ENCODE measurements around the gene WDFY3.
"Not testable (repeated sequence)": the region's sequence is repeated elsewhere in the genome, so short reads cannot be mapped to it uniquely, and the experiment has no call there.

WDFY3 gene

DNA sequence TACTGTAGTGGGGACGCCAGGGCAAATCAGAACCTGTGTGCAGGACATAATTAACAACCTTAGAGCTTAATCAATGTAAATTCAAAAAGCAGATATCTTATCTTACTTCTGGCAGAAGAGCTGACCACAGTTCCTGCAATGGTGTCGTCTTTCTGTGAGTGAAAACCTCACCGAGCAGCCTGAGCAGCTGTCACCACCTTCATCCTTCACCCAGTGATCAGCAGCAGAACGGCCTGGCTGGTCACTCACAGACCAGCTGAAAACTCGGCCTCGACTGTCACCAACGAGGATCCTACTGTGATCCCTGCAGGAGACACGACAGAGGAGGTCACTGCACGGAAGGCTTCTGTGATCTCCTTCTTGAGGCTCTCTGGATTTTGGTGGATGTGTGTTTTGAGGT is 289.4 kb downstream of the WDFY3 start:
- Mint-ChIP-seq H3K4me1 (peaks cover 14% of the 10 kb centered on the region), H3K9me3 (no peaks in the 10 kb centered on the region), H3K36me3 (no peaks in the 10 kb centered on the region), H3K27me3 (peaks cover 4% of the 10 kb centered on the region), H3K4me3 (no peak overlapping the region), H3K27ac (no peak overlapping the region)
- CTCF ChIA-PET = no interaction called here
- no peak for DNase-seq

DNA sequence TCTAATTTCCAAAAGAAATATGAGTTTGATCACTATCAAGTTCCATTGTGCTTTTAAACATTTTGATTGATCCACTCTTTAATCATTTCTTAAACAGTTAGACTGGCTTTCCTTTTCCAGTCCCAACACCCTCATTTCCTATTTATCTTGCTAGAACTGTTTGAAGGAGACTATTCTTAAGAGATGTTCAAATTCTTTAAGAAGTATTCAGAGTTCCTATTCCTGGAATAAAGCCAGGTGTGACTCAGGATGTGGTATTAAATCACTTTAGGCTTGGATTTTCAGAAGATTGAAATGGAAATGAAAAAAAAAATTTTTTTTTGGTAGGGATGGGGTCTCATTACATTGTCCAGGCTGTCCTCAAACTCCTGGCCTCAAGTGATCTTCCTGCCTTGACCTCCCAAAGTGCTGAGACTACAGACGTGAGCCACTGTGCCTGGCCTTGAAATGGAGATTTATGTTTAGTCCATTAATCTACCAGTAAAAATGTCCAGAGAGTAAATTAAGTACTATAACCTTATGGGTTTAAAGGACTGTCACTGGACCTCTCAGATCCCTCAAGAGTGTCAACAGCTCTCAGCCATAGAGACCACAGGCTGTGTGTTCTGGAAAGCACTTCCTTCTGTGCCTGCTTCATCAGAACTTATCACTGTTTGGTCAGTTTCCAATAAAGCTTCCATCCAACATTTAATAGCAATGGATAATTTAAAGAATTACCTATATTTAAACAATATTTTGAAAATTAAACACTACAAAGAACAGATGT is 292.8 kb downstream of the WDFY3 start:
- H3K4me3 Mint-ChIP-seq = no peak overlapping the region
- no peaks in the 10 kb centered on the region for H3K27me3 Mint-ChIP-seq
- no peak for DNase-seq
- no peaks in the 10 kb centered on the region for H3K9me3 Mint-ChIP-seq
- no peaks in the 10 kb centered on the region for H3K4me1 Mint-ChIP-seq
- no peaks in the 10 kb centered on the region for H3K36me3 Mint-ChIP-seq
- CTCF ChIA-PET = interaction anchor here (1.3 kb wide), 1 partner anchor 95 kb away, joined by 3 read pairs; no protein-coding TSS in a partner anchor
- no peak overlapping the region for H3K27ac Mint-ChIP-seq

DNA sequence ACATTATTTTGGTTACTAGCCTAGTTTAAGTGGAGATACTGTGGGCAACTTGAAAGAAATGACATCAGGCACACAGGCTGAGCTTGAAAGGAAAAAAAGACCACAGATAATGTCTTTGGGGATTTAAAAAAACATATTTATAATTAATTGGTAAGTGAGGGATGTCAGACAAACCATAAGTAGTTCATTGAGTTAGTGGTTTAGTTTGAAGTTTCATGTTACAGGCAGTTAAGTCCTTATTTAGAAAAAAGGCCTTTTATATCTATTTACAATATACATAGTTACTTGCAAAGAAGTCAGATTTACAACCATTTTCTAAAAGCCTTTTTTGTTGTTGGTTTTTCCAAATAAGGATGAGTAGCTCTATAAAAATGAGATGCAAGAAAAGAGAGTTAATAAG is 294.3 kb downstream of the WDFY3 start:
- no peak overlapping the region for H3K4me3 Mint-ChIP-seq
- H3K27ac Mint-ChIP-seq = no peak overlapping the region
- H3K9me3 Mint-ChIP-seq = no peaks in the 10 kb centered on the region
- H3K27me3 Mint-ChIP-seq = no peaks in the 10 kb centered on the region
- CTCF ChIA-PET = no interaction called here
- no peak for DNase-seq
- H3K4me1 Mint-ChIP-seq = no peaks in the 10 kb centered on the region
- no peaks in the 10 kb centered on the region for H3K36me3 Mint-ChIP-seq

DNA sequence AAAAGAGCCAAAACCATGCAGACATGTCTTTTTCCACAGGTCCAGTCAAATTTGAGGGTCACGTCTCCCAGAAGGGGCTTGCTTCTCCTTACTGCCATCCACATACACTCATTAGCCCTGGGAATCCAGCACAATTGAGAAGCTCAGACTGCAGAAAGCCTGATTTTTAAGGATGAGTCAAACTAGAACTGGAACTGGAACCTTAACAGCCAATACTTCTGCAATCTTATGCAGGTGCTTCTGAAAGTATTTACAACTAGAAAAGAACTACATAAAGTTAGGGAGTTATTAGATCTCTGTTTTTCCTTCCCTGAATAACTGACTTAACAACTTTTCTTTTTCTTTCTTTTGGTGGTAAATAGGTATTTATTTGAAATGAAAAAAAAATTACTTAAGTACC is 297.3 kb downstream of the WDFY3 start:
- H3K9me3 Mint-ChIP-seq = no peaks in the 10 kb centered on the region
- H3K36me3 Mint-ChIP-seq = no peaks in the 10 kb centered on the region
- DNase-seq = no peak
- H3K27ac Mint-ChIP-seq = no peak overlapping the region
- CTCF ChIA-PET = no interaction called here
- no peak overlapping the region for H3K4me3 Mint-ChIP-seq
- no peaks in the 10 kb centered on the region for H3K4me1 Mint-ChIP-seq
- no peaks in the 10 kb centered on the region for H3K27me3 Mint-ChIP-seq

DNA sequence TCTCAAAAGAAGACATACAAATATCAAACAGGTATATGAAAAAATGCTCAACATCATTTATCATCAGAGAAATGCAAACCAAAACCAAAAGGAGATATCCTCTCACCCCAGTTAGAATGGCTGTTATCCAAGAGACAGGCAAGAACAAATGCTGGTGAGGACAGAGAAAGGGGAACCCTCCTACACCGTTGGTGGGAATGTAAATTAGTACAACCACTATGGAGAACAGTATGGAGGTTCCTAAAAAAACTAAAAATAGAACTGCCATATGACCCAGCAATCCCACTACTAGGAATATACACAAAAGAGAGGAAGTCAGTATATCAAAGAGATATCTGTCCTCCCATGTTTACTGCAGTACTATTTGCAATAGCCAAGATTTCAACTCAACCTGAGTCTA is 300.1 kb downstream of the WDFY3 start:
- Mint-ChIP-seq H3K27me3 (no peaks in the 10 kb centered on the region), H3K36me3 (no peaks in the 10 kb centered on the region), H3K4me1 (no peaks in the 10 kb centered on the region), H3K27ac (no peak overlapping the region), H3K9me3 (no peaks in the 10 kb centered on the region), H3K4me3 (no peak overlapping the region)
- no peak for DNase-seq
- CTCF ChIA-PET = no interaction called here

DNA sequence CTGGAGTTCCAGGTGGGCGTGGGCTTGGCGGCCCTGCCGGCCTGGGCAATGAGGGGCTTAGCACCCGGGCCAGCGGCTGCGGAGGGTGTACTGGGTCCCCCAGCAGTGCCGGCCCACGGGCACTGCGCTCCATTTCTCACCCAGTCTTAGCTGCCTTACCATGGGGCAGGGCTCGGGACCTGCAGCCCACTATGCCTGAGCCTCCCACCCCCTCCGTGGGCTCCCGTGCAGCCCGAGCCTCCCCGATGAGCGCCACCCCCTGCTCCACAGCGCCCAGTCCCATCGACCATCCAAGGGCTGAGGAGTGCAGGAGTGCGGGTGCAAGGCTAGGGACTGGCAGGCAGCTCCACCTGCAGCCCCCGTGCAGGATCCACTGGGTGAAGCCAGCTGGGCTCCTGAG is 301.7 kb downstream of the WDFY3 start:
- DNase-seq, H3K27ac Mint-ChIP-seq, CTCF ChIA-PET, H3K36me3 Mint-ChIP-seq, H3K9me3 Mint-ChIP-seq, H3K27me3 Mint-ChIP-seq, H3K4me3 Mint-ChIP-seq, H3K4me1 Mint-ChIP-seq: not testable (repeated sequence)

DNA sequence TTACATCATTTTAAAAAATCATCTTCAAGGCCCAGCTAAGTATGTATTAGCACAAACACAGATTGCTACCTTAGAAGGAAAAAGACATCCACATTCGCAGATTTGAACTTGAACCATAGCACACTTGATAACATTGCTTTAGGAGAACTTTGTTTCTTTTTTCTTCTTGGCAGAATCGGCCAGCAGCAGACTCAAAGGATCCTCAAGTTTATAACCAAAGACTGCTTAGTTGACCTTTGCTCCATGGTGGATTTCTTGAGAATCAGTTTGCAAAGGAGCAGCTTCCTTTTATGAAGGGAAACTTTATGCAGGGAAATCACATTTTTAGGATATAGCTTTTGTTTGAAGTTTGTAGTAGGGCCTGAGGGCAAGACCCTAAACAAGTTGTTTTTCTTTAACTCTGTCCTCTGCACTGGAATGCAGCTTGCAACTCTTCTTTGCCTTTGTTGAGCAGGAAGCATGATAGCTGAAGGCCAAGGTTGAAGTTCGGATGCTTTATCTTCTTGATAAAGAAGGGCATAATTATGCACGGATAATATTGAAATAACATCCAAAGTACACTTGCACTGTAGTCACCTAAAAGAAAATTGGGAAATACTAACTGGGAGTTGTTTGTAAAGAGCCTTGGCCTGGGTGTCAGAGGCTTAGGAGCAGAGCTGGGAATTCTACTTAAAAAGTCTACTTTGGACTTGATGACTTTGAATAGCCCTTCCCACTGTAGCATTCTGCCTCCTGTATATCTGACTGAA is 305.1 kb downstream of the WDFY3 start:
- DNase-seq = no peak
- no peaks in the 10 kb centered on the region for H3K27me3 Mint-ChIP-seq
- H3K4me1 Mint-ChIP-seq = no peaks in the 10 kb centered on the region
- H3K36me3 Mint-ChIP-seq = no peaks in the 10 kb centered on the region
- H3K27ac Mint-ChIP-seq = no peak overlapping the region
- no peak overlapping the region for H3K4me3 Mint-ChIP-seq
- H3K9me3 Mint-ChIP-seq = peaks cover 7% of the 10 kb centered on the region
- CTCF ChIA-PET = no interaction called here

DNA sequence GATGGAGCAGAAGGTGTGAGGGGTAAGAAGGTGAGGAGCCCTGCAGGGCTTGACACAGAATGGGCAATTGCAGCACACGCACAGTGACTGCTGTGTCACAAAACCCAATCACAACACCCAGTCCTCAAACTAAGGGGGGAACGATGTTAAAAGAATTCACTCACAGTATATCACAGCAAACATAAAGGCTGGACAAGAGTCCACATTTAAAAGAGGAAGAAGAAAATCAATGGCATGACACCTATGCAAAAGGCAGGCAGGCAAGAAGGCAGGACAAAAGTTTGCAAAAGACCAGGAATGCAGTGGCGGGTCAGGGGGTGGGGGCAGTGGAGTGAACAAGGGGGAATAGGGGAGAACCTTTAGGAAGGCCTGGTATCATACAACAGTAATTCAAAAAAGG is 305.9 kb downstream of the WDFY3 start:
- H3K4me1 Mint-ChIP-seq = no peaks in the 10 kb centered on the region
- H3K9me3 Mint-ChIP-seq = peaks cover 8% of the 10 kb centered on the region
- no peak for DNase-seq
- H3K27ac Mint-ChIP-seq = no peak overlapping the region
- CTCF ChIA-PET = no interaction called here
- no peaks in the 10 kb centered on the region for H3K36me3 Mint-ChIP-seq
- no peak overlapping the region for H3K4me3 Mint-ChIP-seq
- no peaks in the 10 kb centered on the region for H3K27me3 Mint-ChIP-seq

DNA sequence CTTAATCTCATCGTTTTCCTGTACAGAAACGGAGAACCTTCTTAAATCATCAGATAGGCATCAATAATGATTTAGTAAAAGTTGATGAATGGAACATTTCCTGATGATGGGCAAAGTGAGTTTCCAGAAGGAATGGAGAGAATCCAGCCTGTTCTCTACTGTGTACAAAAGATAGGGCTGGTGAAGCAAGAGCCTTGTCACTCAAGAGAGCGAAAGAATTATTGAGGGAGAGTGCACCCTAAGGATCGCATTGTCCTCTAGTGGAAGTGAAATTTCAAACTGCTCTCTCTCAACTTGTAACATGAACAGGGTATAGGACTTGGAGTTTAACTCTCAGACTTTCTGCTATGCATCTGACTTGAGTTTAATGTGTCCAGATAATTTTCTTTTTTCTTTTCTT is 314.0 kb downstream of the WDFY3 start:
- no peak for DNase-seq
- Mint-ChIP-seq H3K9me3 (peaks cover 8% of the 10 kb centered on the region), H3K27ac (no peak overlapping the region), H3K27me3 (no peaks in the 10 kb centered on the region), H3K4me3 (no peak overlapping the region), H3K4me1 (no peaks in the 10 kb centered on the region), H3K36me3 (no peaks in the 10 kb centered on the region)
- CTCF ChIA-PET = no interaction called here

DNA sequence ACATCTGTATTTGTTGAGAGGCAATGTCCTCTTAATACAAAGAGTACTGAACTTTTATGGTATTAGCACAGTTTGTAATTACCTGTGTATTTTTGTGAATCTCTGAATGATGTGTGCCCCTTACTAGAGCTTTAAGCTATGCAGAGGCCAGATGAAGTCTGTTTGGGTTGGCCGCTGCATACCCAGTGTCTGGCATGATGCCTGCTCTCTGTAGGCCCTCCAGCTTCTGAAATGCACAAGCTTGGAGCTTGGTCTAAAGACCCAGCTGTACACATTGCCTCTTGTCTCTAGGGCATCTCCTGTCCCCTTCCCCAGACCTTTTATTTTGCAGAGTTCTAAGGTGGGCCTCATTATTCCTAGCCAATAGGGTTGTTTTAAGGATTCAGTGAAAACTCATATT is 315.0 kb downstream of the WDFY3 start:
- H3K9me3 Mint-ChIP-seq = peaks cover 3% of the 10 kb centered on the region
- no peaks in the 10 kb centered on the region for H3K36me3 Mint-ChIP-seq
- no peak overlapping the region for H3K4me3 Mint-ChIP-seq
- H3K27ac Mint-ChIP-seq = no peak overlapping the region
- CTCF ChIA-PET = no interaction called here
- no peaks in the 10 kb centered on the region for H3K27me3 Mint-ChIP-seq
- no peaks in the 10 kb centered on the region for H3K4me1 Mint-ChIP-seq
- no peak for DNase-seq

DNA sequence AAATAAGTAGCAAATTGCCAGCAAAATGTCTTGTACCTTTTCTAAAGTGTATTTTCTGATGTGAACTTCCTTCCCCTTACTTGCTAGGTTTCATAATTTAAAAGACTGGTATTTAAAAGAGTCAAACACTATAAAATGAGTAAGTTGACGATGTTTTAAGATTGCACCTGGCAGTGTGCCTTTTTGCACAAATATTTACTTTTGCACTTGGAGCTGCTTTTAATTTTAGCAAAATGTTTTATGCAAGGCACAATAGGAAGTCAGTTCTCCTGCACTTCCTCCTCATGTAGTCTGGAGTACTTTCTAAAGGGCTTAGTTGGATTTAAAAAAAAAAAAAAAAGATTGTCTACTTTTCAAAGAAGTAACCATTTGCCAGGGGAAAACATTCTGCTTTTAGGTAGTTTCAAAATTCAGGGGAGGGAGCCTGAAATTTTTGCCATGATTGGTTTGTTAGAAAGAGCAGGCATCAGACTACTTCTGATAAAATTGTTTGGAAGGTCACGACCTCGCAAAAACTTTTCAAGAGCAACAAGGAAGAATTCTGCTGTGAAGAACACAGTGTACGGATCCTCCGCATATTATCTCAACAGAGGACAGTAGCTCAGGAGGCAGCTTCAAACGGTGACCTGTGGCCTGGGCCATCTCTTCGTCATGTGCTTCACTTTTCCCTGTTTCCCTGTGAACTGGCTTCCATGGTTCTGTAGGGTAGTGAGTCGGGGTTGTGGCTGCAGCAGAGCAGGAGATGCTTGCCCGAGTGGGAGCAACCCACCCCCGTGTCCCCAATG is 317.4 kb downstream of the WDFY3 start:
- H3K27ac Mint-ChIP-seq = no peak overlapping the region
- CTCF ChIA-PET = interaction anchor here (0.7 kb wide), 1 partner anchor 162 kb away, joined by 3 read pairs; no protein-coding TSS in a partner anchor
- H3K9me3 Mint-ChIP-seq = no peaks in the 10 kb centered on the region
- H3K4me3 Mint-ChIP-seq = no peak overlapping the region
- DNase-seq = no peak
- no peaks in the 10 kb centered on the region for H3K36me3 Mint-ChIP-seq
- H3K4me1 Mint-ChIP-seq = no peaks in the 10 kb centered on the region
- no peaks in the 10 kb centered on the region for H3K27me3 Mint-ChIP-seq

DNA sequence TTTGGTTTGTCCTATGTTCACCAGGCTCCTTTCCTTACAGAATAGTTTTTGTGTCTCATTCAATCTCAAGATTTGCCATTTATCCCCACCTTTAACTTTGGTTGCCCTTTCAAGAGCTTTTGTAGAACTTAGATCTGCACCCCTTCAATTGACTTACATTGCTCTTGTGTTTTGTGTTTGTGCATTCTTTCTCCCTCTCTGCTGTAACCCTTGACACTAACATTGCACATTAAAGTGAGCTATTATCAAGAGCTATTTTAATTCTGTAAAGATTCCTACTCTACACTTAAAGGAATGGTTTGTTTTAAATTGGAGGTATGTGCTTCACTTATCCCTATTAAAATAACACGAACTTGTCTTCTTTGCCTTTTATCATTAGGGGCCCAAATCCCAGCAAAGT is 318.3 kb downstream of the WDFY3 start:
- Mint-ChIP-seq H3K36me3 (no peaks in the 10 kb centered on the region), H3K4me1 (no peaks in the 10 kb centered on the region), H3K9me3 (no peaks in the 10 kb centered on the region), H3K27ac (no peak overlapping the region), H3K4me3 (no peak overlapping the region), H3K27me3 (no peaks in the 10 kb centered on the region)
- CTCF ChIA-PET = no interaction called here
- DNase-seq = no peak

DNA sequence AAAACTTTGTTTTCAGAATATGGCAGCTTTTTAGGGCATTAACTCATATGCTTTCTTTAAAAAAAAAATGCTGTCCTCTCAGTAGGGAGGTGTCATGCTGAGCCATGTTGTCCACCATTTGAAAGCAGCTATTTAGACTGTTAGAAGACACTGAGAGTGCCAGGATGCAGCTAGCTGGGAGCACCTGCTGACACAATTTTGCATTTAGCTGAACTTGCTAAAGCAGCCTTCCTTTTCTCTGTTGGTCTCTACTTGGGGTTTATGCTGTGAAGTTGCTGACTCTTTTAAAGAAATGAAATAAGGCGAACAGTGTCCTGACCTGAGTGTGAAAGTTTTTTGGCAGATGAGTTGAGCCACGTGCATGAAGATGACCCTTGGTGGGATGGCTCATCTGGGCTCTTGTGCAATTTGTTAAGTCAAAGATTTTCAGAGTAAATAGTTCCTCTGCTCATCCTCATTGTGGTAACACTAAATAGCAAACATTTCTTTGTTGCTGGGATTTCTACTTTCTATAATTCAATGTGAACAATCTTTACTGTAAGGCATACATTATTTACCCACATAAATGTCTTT is 319.1 kb downstream of the WDFY3 start:
- no peak overlapping the region for H3K27ac Mint-ChIP-seq
- no peak overlapping the region for H3K4me3 Mint-ChIP-seq
- H3K4me1 Mint-ChIP-seq = no peaks in the 10 kb centered on the region
- DNase-seq = no peak
- no peaks in the 10 kb centered on the region for H3K9me3 Mint-ChIP-seq
- no peaks in the 10 kb centered on the region for H3K27me3 Mint-ChIP-seq
- H3K36me3 Mint-ChIP-seq = no peaks in the 10 kb centered on the region
- CTCF ChIA-PET = no interaction called here

DNA sequence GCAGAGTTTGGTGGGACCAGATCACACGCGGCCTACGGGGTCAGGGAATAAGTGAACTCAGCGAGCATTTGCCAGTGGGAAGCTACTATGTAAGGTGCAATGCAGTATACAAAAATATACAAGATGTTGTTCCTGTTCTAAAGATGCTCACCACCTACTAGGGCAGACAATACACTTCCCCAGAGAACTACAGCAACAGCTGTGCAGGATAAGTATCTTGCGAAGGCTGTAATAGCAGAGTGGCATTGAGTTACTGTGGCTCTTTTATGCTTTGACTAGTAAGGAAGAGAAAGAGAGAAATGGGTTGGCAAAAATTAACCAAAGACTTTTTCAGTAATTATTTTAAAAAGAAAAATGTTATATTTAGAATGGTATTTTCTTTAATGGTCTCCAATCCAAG is 322.4 kb downstream of the WDFY3 start:
- Mint-ChIP-seq H3K27ac (no peak overlapping the region), H3K9me3 (no peaks in the 10 kb centered on the region), H3K27me3 (no peaks in the 10 kb centered on the region), H3K36me3 (no peaks in the 10 kb centered on the region), H3K4me3 (no peak overlapping the region), H3K4me1 (no peaks in the 10 kb centered on the region)
- CTCF ChIA-PET = no interaction called here
- DNase-seq = no peak

Data from activated naive CD4-positive, alpha-beta T cell treated with anti-CD3 and anti-CD28 coated beads, Interleukin-2, amount 10 ng/mL, durations not matched to agents 7 days and 5 days (primary cell).